HG03175 (cell line): ENCODE results near the gene PTPRN2.

ENCODE experiments used
- ATAC-seq: cut with Tn5 transposase; IDR thresholded peaks from one replicate; pipeline ENCODE4 v1.9.1; 2021; ENCODE audit warnings: mild to moderate bottlenecking, moderate library complexity; ENCODE audit not compliant: unreplicated experiment

PTPRN2 gene

DNA sequence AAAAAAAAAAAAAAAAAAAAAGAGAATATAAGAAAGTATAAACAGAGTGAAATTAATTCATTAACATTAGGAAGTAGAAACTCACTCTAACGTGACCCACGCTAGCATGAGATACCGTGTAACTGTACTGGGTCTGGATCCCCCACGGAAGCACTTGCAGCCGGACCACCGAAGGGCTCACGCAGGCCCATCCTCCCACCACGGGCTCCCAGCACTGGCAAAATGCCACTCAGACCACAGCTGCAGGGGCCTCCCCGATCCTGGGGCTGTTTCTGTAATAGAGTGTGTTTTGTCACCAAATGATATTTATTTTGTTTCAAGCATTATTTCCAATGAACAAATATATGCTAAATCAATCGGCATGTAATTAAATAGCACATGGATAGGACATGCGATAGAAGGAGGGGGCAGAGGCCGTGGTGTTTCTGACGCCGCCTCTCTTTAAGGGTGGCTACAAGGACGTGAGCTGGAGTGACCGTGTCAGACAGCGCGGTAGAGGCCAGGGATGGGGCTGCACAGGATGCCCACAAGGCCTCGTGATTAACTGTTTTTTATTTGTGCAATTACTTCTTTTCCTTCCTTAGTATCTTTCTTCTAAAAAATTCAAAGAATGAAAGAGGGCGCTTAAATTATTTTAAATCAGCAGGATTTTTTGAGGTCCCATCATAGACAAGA, 568.5 kb downstream of the PTPRN2 start:
- ATAC-seq: no peak

- ATAC-seq: no peak
Observed at GRCh38 chr7:158018098-158018762, 569.4 kb downstream of the PTPRN2 start.

DNA sequence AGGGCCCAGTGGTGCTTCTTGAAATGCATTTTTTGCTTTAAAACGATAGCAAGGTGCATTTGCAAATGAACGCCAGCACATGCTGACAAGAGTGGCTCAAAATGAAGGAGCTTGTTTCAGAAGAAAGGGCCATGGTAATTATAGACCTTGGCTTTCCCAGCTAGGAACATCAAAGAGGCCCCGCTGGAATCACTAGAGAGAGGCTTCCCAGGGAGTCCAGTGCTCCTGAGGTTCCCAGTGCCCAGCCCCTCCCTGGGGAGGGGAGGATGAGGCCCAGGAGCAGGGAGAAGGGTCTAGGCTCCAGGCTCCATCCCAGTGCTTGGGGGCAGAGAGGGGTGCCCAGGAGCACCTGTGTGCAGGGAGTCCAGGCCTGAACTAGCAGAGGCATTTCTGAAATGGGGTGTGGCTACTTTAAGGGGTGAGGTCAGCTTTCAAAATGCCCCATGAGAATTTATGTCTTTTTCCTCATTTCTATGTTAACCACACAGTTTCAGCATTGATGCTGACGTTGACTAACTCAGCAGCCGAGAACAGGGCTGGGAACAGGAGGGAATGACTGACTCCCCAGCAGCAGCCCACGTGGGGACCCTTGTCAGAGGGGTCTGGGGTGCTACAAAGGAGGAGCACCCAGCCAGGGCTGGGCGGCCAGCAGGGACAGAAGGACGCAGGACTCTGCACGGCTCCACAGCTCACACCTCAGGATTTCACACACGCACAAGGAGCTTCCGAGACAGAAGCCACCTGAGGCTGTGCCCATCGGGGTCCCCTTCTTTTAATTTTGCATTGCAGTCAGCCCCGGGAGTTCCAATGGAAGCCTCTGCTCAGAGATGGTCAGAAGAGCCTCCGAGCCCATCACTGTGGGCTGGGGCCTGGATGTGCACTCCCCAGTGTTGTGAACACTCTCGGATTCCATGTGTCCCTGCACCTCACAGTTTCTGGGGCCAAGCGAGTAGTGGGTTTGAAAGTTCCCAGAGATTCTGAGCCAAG, 570.2 kb downstream of the PTPRN2 start:
- ATAC-seq: no peak

DNA sequence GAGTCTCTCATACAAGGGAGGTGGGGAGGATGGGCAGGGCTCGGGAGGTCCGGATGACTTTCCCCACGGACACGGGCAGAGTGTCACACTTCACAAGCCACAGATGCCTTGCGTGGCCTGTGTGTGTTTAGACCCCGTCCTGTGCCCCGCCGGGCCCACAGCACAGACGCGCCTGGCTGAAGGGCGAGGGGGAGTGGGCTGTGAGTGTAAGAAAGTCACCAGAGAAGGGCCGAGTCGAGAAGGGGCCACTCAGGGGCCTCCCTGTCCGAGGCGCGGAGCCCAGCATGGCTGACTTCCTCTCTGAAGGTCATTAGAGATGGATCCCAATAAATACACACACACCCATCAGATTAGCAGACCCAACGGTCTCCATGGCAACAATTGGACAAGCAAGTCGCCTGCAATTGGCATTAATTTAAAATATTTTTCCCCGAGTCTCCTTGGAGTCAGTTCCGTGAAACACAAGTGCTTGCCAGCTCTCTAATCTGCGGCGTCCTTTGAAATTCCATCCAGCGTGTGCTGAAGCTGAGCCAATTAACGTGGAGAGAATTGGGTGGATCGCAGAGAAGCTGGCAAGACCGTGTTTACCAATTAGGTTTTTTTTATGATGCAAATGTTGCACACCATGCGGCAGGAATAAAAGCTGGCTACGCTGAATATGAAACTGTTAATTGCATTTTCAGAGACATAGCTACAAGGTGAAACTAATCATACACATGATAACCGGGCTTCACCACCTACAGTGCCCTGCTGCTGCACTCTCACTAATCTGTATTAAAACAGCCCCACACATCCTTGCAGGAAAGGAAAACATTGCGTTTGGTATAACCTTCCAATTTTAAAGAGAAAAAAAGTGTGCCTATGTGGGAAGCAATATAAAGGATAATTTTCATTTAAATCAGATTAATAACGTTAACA, 571.2 kb downstream of the PTPRN2 start:
- ATAC-seq: no peak

- no peak for ATAC-seq
Observed at GRCh38 chr7:158015403-158016179, 572.0 kb downstream of the PTPRN2 start.

DNA sequence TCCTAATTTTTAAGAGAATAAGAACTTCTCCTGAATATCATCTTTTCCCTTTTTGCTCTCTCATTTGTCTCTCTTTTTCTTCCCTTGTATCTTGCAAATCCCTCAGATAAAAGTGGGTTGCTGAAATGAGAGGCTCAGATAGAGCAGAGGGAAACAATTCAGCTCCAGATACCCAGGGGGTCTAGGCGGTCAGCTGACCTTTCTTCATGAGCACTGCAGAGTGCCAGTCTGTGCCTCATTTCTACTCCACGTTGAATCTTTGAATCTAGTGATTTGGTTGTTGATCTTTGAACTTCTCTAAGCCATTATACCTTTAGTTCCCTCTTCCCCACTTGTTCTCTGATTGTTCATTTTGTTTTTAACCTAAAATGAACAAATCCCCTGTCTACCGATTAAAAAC, 572.6 kb downstream of the PTPRN2 start:
- no peak for ATAC-seq

DNA sequence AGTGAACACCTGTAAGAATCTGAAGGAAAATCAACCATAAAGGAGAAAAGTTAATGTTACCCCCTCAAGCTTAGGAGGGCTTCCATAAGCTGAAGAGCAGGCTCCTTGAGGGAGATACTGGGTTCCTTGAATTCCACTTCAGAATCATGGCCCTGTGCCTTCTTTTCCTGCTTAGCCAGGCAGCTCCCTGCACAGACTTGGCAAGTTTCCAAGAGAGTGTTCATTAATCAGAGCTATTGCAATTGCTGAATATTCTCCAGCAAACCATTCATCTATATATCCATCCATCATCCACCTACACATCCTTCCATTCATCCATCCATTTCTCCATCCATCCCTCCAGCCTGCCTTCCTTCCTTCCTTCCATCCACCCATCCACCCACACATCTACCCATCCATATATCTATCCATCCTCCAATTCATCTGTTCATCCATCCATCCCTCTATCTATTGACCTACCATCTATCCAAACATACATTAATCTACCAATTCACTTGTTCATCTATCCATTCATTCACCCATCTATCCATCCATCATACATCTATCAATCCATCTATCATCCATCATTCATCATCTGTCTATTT, 574.4 kb downstream of the PTPRN2 start:
- no peak for ATAC-seq

GRCh38 chr7:158011941-158012340, 575.7 kb downstream of the PTPRN2 start:
- ATAC-seq: no peak

GRCh38 chr7:158010961-158011693, 576.5 kb downstream of the PTPRN2 start:
- no peak for ATAC-seq

GRCh38 chr7:158009886-158010285, 577.7 kb downstream of the PTPRN2 start:
- no peak for ATAC-seq

DNA sequence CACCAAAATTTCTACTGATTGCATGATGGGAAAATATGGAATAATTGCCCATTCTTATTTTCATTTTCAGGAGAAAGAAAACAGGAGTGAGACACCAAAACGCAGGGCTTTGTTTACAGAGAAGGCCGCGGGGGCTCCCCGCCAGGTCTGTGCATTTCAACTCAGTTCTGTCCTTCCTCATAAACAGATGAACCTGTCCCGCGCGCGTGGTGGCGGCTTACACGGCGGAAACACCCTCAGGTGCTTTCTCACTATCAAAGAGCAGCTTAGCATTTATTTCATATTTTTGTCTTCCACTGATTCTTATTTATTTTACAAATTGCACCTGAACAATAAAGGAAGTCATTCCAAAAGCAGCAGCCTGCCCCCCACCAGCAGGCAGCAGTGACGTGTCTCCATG, 579.4 kb downstream of the PTPRN2 start:
- no peak for ATAC-seq

- ATAC-seq: no peak
Observed at GRCh38 chr7:158007697-158008257, 579.8 kb downstream of the PTPRN2 start.

- ATAC-seq: no peak
Observed at GRCh38 chr7:158006841-158007696, 580.6 kb downstream of the PTPRN2 start.

DNA sequence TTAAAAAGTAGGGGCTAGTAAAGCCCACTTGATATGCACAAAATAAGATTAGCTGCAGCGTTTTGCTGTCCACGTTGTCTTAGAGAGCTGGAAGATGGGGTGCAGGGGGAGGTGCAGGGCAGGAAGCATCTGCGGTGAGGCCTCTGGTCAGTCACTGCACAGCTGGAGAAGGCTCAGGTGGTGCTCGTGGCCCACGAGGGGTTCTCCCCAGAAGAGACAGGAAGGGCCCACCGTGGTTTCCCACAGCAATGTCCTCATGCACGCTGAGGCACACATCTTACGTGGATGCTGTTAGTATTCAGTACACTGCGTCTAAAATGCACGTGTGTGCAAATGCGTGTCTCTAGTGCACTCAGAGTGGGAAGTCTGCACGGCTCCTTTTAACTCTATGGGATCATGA, 582.1 kb downstream of the PTPRN2 start:
- no peak for ATAC-seq

- ATAC-seq: no peak
Observed at GRCh38 chr7:158004123-158004490, 583.5 kb downstream of the PTPRN2 start.

GRCh38 chr7:158003441-158004122, 584.0 kb downstream of the PTPRN2 start:
- ATAC-seq: no peak
